Measurements from ENCODE around the gene CELSR2.

CELSR2 gene

GRCh38 chr1:109269212-109269980 is 20.1 kb downstream of the CELSR2 start:
- DNase-seq (ENCODE audit: low spot score), result peak; percentile 68
- no peak for TF ChIP-seq CTCF (IDR thresholded peaks at IDR 0.05)
- H3K4me3 ChIP-seq, result no peak overlapping the region
- no peak overlapping the region for H3K27ac ChIP-seq

- H3K27ac ChIP-seq, result no peak overlapping the region
- peak; percentile 58 for DNase-seq (ENCODE audit: low spot score)
- no peak overlapping the region for H3K4me3 ChIP-seq
- no peak for TF ChIP-seq CTCF (IDR thresholded peaks at IDR 0.05)
Observed at GRCh38 chr1:109269981-109270622, 20.8 kb downstream of the CELSR2 start.

- peak; percentile 65 for DNase-seq (ENCODE audit: low spot score)
- TF ChIP-seq CTCF (IDR thresholded peaks at IDR 0.05), result no peak
- H3K4me3 ChIP-seq, result no peak overlapping the region
- no peak overlapping the region for H3K27ac ChIP-seq
Observed at GRCh38 chr1:109270623-109271317, 21.4 kb downstream of the CELSR2 start.

- no peak for DNase-seq (ENCODE audit: low spot score)
- H3K27ac ChIP-seq, result no peak overlapping the region
Observed at GRCh38 chr1:109271458-109271857, 22.1 kb downstream of the CELSR2 start.

GRCh38 chr1:109272021-109272799 is 22.9 kb downstream of the CELSR2 start:
- H3K4me3 ChIP-seq, result no peak overlapping the region
- no peak for TF ChIP-seq CTCF (IDR thresholded peaks at IDR 0.05)
- peak; percentile 59 for DNase-seq (ENCODE audit: low spot score)
- H3K27ac ChIP-seq, result no peak overlapping the region

More at GRCh38 chr1:109271458-109271857, 22.1 kb downstream of the CELSR2 start:
- no peak for TF ChIP-seq CTCF (IDR thresholded peaks at IDR 0.05)
- H3K4me3 ChIP-seq, result no peak overlapping the region

- no peak for TF ChIP-seq CTCF (IDR thresholded peaks at IDR 0.05)
- Histone ChIP-seq H3K4me3 (no peak overlapping the region), H3K27ac (no peak overlapping the region)
- DNase-seq (ENCODE audit: low spot score), result peak; percentile 67
Observed at GRCh38 chr1:109272831-109273547, 23.6 kb downstream of the CELSR2 start.

Data from coronary artery (tissue), 2 donors.